HG02870 (cell line): ENCODE measurements around the gene QSER1.
"Not testable (repeated sequence)": the region's sequence is repeated elsewhere in the genome, so short reads cannot be mapped to it uniquely, and the experiment has no call there.

ENCODE experiments used
- ATAC-seq: cut with Tn5 transposase; IDR thresholded peaks from one replicate; pipeline ENCODE4 v1.9.1; 2021; ENCODE audit warnings: mild to moderate bottlenecking, moderate library complexity; ENCODE audit not compliant: unreplicated experiment

Gene QSER1

DNA sequence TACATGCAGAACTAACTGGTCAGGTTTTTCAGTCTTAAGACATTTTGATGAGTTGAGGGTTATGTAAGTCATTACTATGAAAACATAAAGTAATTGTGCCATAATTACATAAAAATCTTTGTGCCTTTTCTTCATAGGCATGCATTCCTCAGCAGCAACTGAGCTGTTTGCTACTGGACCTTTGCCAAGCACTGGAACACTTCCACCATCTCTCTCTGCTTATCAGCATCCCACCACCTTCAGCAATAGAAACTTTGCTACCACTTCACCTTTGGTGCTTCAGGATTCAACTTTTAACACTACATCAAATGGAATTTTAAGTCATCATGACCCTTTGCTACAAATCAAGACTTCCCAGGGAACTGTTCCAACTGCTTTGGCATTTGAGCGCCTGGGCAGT is 39.0 kb downstream of the QSER1 start:
- no peak for ATAC-seq

DNA sequence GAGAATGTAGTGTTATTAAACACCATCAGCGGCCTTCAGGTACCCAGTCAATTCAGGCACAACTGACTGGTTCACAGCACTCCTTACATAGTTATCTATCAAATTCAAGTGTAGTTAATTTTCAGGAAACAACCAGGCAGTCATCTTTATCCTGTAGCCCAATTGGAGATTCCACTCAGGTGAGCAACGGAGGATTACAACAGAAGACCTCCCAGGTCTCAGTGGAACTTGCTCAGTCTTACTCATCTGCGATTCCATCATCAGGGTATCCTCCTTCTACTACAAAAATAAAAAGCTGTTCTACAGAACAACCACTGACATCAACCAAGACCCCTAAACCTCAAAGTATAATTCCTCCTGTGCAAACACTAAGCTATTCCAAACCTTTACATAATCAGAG is 39.6 kb downstream of the QSER1 start:
- ATAC-seq = no peak

GRCh38 chr11:32935462-32936029 is 42.9 kb downstream of the QSER1 start:
- no peak for ATAC-seq

DNA sequence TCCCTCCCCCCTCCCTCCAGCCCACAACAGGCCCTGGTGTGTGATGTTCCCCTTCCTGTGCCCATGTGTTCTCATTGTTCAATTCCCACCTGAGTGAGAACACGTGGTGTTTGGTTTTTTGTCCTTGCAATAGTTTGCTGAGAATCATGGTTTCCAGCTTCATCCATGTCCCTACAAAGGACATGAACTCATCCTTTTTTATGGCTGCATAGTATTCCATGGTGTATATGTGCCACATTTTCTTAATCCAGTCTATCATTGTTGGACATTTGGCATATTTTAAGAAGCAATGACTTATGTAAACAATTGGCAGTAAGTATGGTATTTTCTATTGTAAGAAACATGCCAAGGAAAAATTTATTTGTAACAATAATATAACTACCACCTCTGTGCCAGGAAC is 43.6 kb downstream of the QSER1 start:
- not testable (repeated sequence) for ATAC-seq

DNA sequence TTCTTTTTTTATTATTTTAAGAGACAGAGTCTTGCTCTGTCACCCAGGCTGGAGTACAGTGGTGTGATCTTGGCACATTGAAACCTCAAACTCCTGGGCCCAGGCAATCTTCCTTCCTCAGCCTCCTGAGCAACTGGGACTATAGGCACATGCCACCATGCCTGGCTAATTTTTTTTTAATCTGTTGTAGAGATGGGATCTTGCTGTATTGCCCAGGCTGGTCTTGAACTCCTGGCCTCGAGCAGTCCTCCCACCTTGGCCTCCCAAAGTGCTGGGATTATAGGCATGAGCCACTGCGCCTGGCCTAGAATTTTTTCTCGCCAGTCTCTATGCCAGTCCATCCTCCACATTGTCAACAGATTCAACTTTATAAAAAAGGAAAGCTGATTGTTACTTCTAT is 44.7 kb downstream of the QSER1 start:
- ATAC-seq = not testable (repeated sequence)

DNA sequence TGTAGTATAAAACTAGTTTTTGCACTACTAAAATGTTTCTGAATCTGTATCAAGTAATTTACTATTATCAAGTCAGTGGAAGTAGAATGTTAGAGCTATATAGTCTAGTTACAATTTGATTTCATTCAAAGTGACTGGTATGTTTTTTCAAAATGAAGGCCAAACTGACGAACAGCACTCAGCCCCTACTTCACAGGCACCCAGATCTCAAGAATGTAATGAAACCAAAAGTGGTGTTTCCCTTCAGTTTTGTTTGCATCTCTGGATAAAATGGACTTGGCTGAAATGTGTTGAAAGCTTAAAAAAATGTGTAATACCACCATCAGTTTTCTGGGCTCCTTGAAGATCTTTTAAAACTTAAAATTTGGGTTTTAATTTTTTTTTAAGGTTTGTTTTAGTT is 46.4 kb downstream of the QSER1 start:
- peak; percentile 56 for ATAC-seq

DNA sequence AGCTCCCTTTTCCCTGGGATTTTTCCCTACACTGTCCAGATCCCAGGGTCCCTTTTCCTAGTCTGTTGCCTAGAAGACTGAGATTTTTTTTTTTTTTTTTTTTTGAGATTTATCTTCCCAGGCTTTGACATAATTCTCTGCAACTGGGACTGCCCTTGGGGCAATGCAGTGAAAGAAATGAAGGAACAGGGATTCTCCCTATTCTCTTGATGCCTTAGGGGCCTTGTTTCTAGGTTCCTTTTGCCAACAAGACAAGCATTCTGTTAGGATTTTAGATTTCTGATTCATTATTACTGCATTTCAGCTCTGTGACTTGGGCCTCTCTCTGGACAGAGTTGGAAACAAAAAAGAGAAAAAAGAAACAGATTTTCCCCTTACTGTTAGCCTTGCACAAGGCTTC is 47.3 kb downstream of the QSER1 start:
- ATAC-seq = no peak

DNA sequence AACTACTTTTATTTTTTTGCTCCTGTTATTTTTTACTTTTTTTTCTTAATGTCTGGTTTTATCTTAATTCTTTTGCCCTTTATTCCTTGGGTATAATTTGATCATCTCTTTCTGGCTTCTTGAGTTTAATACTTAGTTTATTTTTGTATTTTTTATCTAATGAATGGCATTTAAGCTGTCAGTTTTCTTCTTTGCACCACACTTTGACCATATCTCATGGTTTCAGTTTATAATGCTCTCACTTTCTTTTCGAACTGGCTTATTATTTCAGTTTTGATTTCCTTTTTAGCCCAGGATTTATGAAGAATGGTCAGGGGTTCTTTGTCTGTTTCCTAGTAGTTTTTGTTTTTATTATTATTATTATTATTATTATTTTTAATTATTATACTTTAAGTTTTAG is 48.3 kb downstream of the QSER1 start:
- no peak for ATAC-seq

DNA sequence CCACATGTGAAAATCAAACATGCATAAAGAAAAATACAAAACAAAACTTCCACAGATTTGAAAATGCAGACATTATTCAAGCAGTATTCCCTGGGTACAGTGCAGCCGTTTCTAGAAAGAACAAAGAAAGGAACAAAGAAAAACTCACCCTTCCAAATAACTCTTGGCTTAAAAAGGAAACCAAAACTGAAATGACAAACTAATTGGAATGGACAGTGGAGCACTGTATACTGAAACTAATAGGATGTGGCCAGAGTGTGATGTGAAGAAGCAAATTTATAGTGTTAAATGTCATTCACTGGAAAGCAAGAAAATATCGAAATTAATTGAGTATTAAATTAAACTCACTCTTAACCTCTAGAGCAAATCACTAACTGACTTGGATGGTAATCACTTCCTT is 55.4 kb downstream of the QSER1 start:
- no peak for ATAC-seq

DNA sequence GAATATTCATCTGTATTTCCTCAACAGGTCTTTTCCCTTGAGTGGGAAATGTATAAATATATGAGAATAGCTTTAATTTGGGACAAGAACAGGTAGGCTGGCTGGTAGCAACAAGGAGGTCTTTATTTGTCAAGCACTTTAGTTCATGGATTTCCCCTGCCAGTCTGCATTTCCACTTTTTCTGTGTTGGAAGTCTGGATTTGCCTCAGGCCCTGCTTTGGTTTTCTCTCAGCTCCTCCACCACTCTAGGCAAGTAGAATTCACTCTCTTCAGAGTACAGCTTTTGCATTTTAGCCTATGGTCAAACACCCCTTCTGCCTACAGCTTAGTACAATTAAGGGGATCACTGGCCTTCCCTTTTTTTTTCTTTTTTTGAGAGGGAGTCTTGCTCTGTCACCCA is 57.1 kb downstream of the QSER1 start:
- no peak for ATAC-seq

- ATAC-seq = no peak
These were observed 59.8 kb downstream of the QSER1 start for GRCh38 chr11:32952421-32952820.

DNA sequence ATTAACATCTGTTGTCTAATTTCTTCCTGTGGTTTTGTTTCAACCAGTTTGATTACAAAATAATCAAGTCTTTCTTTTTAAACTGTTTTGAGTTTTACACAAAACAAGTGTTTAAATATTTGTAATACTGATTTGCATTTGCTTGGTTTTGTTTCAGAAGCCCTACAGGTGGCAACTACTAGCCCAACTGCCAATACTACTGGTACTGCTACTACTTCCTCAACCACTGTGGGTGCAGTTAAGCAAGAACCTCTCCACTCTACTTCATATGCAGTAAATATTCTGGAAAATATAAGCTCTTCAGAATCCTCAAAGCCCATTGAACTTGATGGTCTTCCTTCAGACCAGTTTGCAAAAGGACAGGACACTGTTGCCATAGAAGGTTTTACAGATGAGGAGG is 61.1 kb downstream of the QSER1 start:
- no peak for ATAC-seq

GRCh38 chr11:32960553-32961164 is 68.0 kb downstream of the QSER1 start:
- no peak for ATAC-seq

DNA sequence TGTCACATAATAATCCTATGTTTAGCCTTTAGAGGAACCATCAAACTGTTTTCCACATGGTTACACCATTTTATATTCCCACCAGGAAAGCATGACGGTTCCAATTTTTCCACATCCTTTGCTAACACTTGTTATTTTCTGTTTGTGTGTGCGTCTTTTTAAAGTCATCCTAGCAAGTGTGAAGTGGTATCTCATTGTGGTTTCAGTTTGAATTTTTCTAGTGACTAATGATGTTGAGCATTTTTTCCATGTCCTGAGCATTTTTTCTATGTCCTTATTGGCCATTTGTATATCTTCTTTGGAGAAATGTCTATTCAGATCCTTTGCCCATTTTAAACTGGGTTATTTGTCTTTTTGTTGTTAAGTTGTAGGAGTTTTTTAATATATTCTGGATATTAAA is 69.4 kb downstream of the QSER1 start:
- ATAC-seq = no peak

- ATAC-seq = no peak
These were observed 71.1 kb downstream of the QSER1 start for GRCh38 chr11:32963721-32964120.

DNA sequence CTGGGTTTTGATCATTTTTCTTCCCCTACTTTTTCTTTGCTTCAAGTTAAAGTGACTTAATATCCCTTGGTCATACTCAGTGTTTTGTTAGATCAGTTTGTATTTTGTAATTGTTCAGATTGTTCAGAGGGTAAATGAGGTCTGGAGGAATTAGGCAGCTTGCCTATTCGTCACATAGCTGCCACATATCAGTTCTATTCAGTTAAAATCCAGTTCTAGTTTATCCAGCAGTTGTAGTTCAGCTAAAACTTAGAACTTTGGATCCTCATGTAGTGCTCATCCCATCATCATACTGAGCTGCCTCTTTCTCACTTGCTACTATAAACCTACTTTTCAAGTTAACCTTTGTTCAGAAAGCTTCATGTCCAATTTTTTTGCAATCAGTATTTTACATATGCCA is 75.9 kb downstream of the QSER1 start:
- no peak for ATAC-seq

GRCh38 chr11:32972233-32972632 is 79.6 kb downstream of the QSER1 start:
- not testable (repeated sequence) for ATAC-seq

GRCh38 chr11:32972781-32973180 is 80.2 kb downstream of the QSER1 start:
- ATAC-seq = no peak

GRCh38 chr11:32982626-32983025 is 90.0 kb downstream of the QSER1 start:
- no peak for ATAC-seq

- ATAC-seq = no peak
These were observed 90.9 kb downstream of the QSER1 start for GRCh38 chr11:32983506-32983905.

- no peak for ATAC-seq
These were observed 93.0 kb downstream of the QSER1 start for GRCh38 chr11:32985600-32985999.

DNA sequence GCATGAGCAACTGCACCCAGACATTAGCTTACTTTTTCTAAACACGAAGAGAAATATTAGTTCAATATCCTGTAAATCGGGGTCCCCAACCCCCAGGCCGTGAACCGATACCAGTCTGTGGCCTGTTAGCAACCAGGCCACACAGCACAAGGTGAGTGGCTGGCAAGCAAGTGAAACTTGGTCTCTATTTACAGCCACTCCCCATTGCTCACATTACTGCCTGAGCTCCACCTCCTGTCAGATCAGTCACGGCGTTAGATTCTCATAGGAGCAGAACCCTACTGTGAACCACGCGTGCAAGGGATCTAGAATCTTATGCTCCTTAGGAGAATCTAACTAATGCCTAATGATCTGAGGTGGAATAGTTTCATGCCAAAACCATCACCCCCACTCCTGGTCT is 95.2 kb downstream of the QSER1 start:
- ATAC-seq = no peak

- ATAC-seq = no peak
These were observed 97.9 kb downstream of the QSER1 start for GRCh38 chr11:32990481-32990880.
